H1 (cell line): ENCODE results near the gene CYTL1. TPM values are rescaled to one million over a fixed set of nuclear protein-coding genes. Genes with fewer than 3 reads are reported as not detected.
A peak's percentile ranks its signal among the peaks of the same experiment; 100 is the strongest.

Experiments used
- CTCF ChIA-PET: fragments of 300-600 bp; sonication (Branson Sonifier 250); formaldehyde crosslinking; loops from one replicate; lab custom pipeline; 2021; ENCODE audit not compliant: partially characterized antibody; lab: Charles Lee
- POLR2A ChIA-PET: fragments of 300-600 bp; sonication (Branson Sonifier 250); formaldehyde crosslinking; loops from one replicate; lab custom pipeline; 2021; ENCODE audit warnings: inconsistent platforms; ENCODE audit not compliant: partially characterized antibody; lab: Charles Lee
- DNase-seq, 2 experiments: peaks; one replicate each; pipeline versions ENCODE4 v3.0.0 to v3.0.0-alpha.2; 2010 to 2022; ENCODE audit warnings: low spot score in 2 of 2, low read depth in 1 of 2, mixed read lengths in 1 of 2
- FAIRE-seq: peaks from 2 replicates; lab custom pipeline; 2011; peaks lifted over from hg19 to GRCh38; lab: Jason Lieb, UNC
- H2AFZ ChIP-seq: 2 replicates; pipeline ENCODE4 v1.8.1; 2012; ENCODE audit warnings: low read length, inconsistent platforms
- H2AK5ac ChIP-seq: 2 replicates; pipeline ENCODE4 v1.6.1; 2013; ENCODE audit warnings: low read depth, low read length
- H2BK120ac ChIP-seq: replicated peaks from 2 replicates; pipeline ENCODE3; 2013; ENCODE audit warnings: low read depth, low read length, inconsistent platforms
- H2BK12ac ChIP-seq: 2 replicates; pipeline ENCODE4 v1.6.1; 2013; ENCODE audit warnings: low read depth, low read length
- H2BK15ac ChIP-seq: 2 replicates; pipeline ENCODE4 v1.6.1; 2013; ENCODE audit warnings: low read length
- H2BK20ac ChIP-seq: 2 replicates; pipeline ENCODE4 v1.6.1; 2013; ENCODE audit warnings: low read length
- H2BK5ac ChIP-seq: 2 replicates; pipeline ENCODE4 v1.6.1; 2013; ENCODE audit warnings: low read depth, low read length
- H3K14ac ChIP-seq: 2 replicates; pipeline ENCODE4 v1.6.1; 2013; ENCODE audit warnings: inconsistent platforms; ENCODE audit not compliant: insufficient read length
- H3K18ac ChIP-seq: 2 replicates; pipeline ENCODE4 v1.6.1; 2013; ENCODE audit warnings: low read length; ENCODE audit errors: extremely low read depth
- H3K23ac ChIP-seq: 2 replicates; pipeline ENCODE4 v1.6.1; 2013; ENCODE audit warnings: inconsistent platforms; ENCODE audit not compliant: insufficient read length
- H3K23me2 ChIP-seq: 2 replicates; pipeline ENCODE4 v1.6.1; 2013; ENCODE audit warnings: low read depth, low read length
- H3K27ac ChIP-seq: 2 replicates; pipeline ENCODE4 v1.6.1; 2011; ENCODE audit warnings: low read depth, low read length, inconsistent platforms
- H3K27me3 ChIP-seq, 4 experiments: replicated peaks in 1 of 4; 1 replicate in 1 of 4; 2 replicates in 3 of 4; pipeline versions ENCODE4 v1.6.1 to v1.8.1; 2011 to 2013; ENCODE audit warnings: low read length in 3 of 4, mild to moderate bottlenecking in 3 of 4, inconsistent platforms in 2 of 4, mixed read lengths in 2 of 4, moderate library complexity in 1 of 4; ENCODE audit not compliant: control insufficient read depth in 3 of 4, insufficient read depth in 3 of 4; ENCODE audit errors: extremely low read depth in 1 of 4
- H3K36me3 ChIP-seq, 4 experiments: 2 replicates each; pipeline versions ENCODE4 v1.6.1 to v1.8.1; 2011 to 2013; ENCODE audit warnings: mild to moderate bottlenecking in 4 of 4, low read length in 3 of 4, moderate library complexity in 2 of 4, control low read depth in 1 of 4, inconsistent platforms in 1 of 4; ENCODE audit not compliant: insufficient read depth in 4 of 4, control insufficient read depth in 2 of 4
- H3K4ac ChIP-seq: replicated peaks from 2 replicates; pipeline ENCODE3; 2013; ENCODE audit warnings: low read length, low read depth, mixed read lengths, inconsistent platforms; ENCODE audit not compliant: insufficient read length
- H3K4me1 ChIP-seq, 4 experiments: replicated peaks in 1 of 4; 1 replicate in 1 of 4; 2 replicates in 3 of 4; pipeline versions ENCODE4 v1.6.1 to v1.8.1; 2011 to 2013; ENCODE audit warnings: low read length in 3 of 4, inconsistent platforms in 2 of 4, mixed read lengths in 1 of 4; ENCODE audit not compliant: insufficient read depth in 4 of 4, control insufficient read depth in 3 of 4
- H3K4me2 ChIP-seq, 2 experiments: 2 replicates each; pipeline versions ENCODE4 v1.6.1 to v1.8.1; 2011 to 2013; ENCODE audit warnings: low read depth in 2 of 2, low read length in 2 of 2, control low read depth in 1 of 2, inconsistent platforms in 1 of 2, mild to moderate bottlenecking in 1 of 2; ENCODE audit not compliant: insufficient read depth in 1 of 2
- H3K4me3 ChIP-seq, 4 experiments: fragments of 200-600, 300-600 bp in 1 of 4; sonication (generic), shearing (Covaris generic), sonication (Bioruptor Twin) in 1 of 4; 2 replicates each; pipeline versions ENCODE4 v1.5.1 to v1.8.1; 2011 to 2016; ENCODE audit warnings: low read length in 4 of 4, low read depth in 3 of 4, control low read depth in 2 of 4, inconsistent platforms in 2 of 4, mild to moderate bottlenecking in 2 of 4, mixed read lengths in 1 of 4, moderate library complexity in 1 of 4; ENCODE audit not compliant: insufficient read depth in 2 of 4; ENCODE audit errors: extremely low read depth in 1 of 4
- H3K56ac ChIP-seq: replicated peaks from 2 replicates; pipeline ENCODE3; 2013; ENCODE audit warnings: low read depth, mild to moderate bottlenecking, mixed read lengths, low read length, inconsistent platforms; ENCODE audit not compliant: insufficient read length
- H3K79me1 ChIP-seq: 2 replicates; pipeline ENCODE4 v1.6.1; 2013; ENCODE audit warnings: low read depth, low read length, control low read depth
- H3K79me2 ChIP-seq, 2 experiments: 2 replicates each; pipeline versions ENCODE4 v1.6.1 to v1.8.1; 2012 to 2013; ENCODE audit warnings: low read length in 2 of 2, mild to moderate bottlenecking in 2 of 2, inconsistent platforms in 1 of 2; ENCODE audit not compliant: insufficient read depth in 2 of 2, control insufficient read depth in 1 of 2
- H3K9ac ChIP-seq, 4 experiments: replicated peaks in 1 of 4; 1 replicate in 1 of 4; 2 replicates in 3 of 4; pipeline versions ENCODE4 v1.6.1 to v1.8.1; 2011 to 2013; ENCODE audit warnings: low read depth in 3 of 4, low read length in 3 of 4, control low read depth in 2 of 4, mild to moderate bottlenecking in 2 of 4, moderate library complexity in 2 of 4, inconsistent platforms in 1 of 4; ENCODE audit errors: extremely low read depth in 1 of 4
- H3K9me3 ChIP-seq, 2 experiments: 2 replicates each; pipeline versions ENCODE4 v1.6.1 to v1.8.1; 2012 to 2013; ENCODE audit warnings: mild to moderate bottlenecking in 2 of 2, moderate library complexity in 2 of 2, control low read depth in 1 of 2, inconsistent platforms in 1 of 2, low read depth in 1 of 2, low read length in 1 of 2, mixed read lengths in 1 of 2; ENCODE audit not compliant: insufficient read depth in 2 of 2
- H4K20me1 ChIP-seq, 2 experiments: replicated peaks in 1 of 2; 2 replicates each; pipeline versions ENCODE3 to v1.8.1; 2011 to 2013; ENCODE audit warnings: inconsistent platforms in 2 of 2, low read length in 2 of 2, mild to moderate bottlenecking in 1 of 2; ENCODE audit not compliant: insufficient read depth in 2 of 2, control insufficient read depth in 1 of 2
- H4K5ac ChIP-seq: 2 replicates; pipeline ENCODE4 v1.6.1; 2013; ENCODE audit warnings: low read length, low read depth, mixed read lengths, inconsistent platforms; ENCODE audit not compliant: insufficient read length
- H4K8ac ChIP-seq: 2 replicates; pipeline ENCODE4 v1.8.0; 2013; ENCODE audit warnings: mild to moderate bottlenecking, moderate library complexity, low read length, inconsistent platforms; ENCODE audit not compliant: insufficient read depth; ENCODE audit errors: extremely low read depth
- H4K91ac ChIP-seq: replicated peaks from 2 replicates; pipeline ENCODE3; 2013; ENCODE audit warnings: low read length, mixed read lengths, inconsistent platforms; ENCODE audit not compliant: insufficient read length
- ASH2L ChIP-seq: fragments of 200-600, 300-600 bp; sonication (generic); IDR thresholded peaks from one replicate; pipeline ENCODE4 v1.7.1; 2017; ENCODE audit warnings: low read length
- ATF3 ChIP-seq: IDR thresholded peaks from 2 replicates; pipeline ENCODE4 v1.6.1; 2011; ENCODE audit warnings: low read depth, mild to moderate bottlenecking, low read length; ENCODE audit not compliant: insufficient read depth
- EGR1 ChIP-seq: IDR thresholded peaks from 2 replicates; pipeline ENCODE4 v1.6.1; 2011; ENCODE audit warnings: low read depth, low read length, borderline replicate concordance
- EP300 ChIP-seq, 2 experiments: IDR thresholded peaks; 1 replicate in 1 of 2; 2 replicates in 1 of 2; pipeline ENCODE4 v1.6.1; 2011 to 2012; ENCODE audit warnings: low read depth in 2 of 2, low read length in 2 of 2, mild to moderate bottlenecking in 2 of 2, borderline replicate concordance in 1 of 2, inconsistent platforms in 1 of 2, moderate library complexity in 1 of 2
- EZH2 ChIP-seq: fragments of 200-600 bp; sonication (generic); IDR thresholded peaks from 2 replicates; pipeline ENCODE4 v1.7.1; 2012; ENCODE audit warnings: low read depth, mild to moderate bottlenecking, moderate library complexity, low read length, inconsistent platforms; ENCODE audit not compliant: severe bottlenecking
- HDAC2 ChIP-seq, 2 experiments: fragments of 300-600 bp in 1 of 2; sonication (generic) in 1 of 2; IDR thresholded peaks; 2 replicates each; pipeline ENCODE4 v1.6.1; 2011 to 2012; ENCODE audit warnings: low read depth in 2 of 2, low read length in 2 of 2, mild to moderate bottlenecking in 2 of 2, moderate library complexity in 2 of 2, borderline replicate concordance in 1 of 2, inconsistent platforms in 1 of 2
- HDAC6 ChIP-seq: IDR thresholded peaks from one replicate; pipeline ENCODE4 v1.7.1; 2012; ENCODE audit warnings: low read depth, mild to moderate bottlenecking, inconsistent platforms, low read length, moderate library complexity
- MAFK ChIP-seq: IDR thresholded peaks from 2 replicates; pipeline ENCODE4 v1.6.1; 2012; ENCODE audit warnings: low read depth, mild to moderate bottlenecking, improper control_type of control experiment, low read length
- PHF8 ChIP-seq: fragments of 200-600 bp; sonication (generic); conservative IDR thresholded peaks from 2 replicates; pipeline ENCODE4 v1.7.1; 2012; ENCODE audit warnings: low read depth, mild to moderate bottlenecking, inconsistent platforms, low read length, moderate library complexity
- RFX5 ChIP-seq: IDR thresholded peaks from 2 replicates; pipeline ENCODE4 v1.6.1; 2011; ENCODE audit warnings: low read depth, low read length, improper control_type of control experiment, borderline replicate concordance
- SIX5 ChIP-seq: IDR thresholded peaks from 2 replicates; pipeline ENCODE4 v1.6.1; 2011; ENCODE audit warnings: mild to moderate bottlenecking, low read depth, low read length
- WGBS, 2 experiments: shearing (Covaris generic) in 1 of 2; methylation state at CpG; one replicate each; pipeline versions ENCODE4 v1.1.6 to v1.1.7; 2013 to 2015; ENCODE audit warnings: low lambda C conversion rate in 2 of 2, mixed read lengths in 2 of 2, inconsistent platforms in 1 of 2, low coverage in 1 of 2, missing lambda C conversion rate in 1 of 2; ENCODE audit not compliant: insufficient replicate concordance in 2 of 2, insufficient coverage in 1 of 2, insufficient read length in 1 of 2; ENCODE audit errors: extremely low coverage in 1 of 2, missing lambda C conversion rate in 1 of 2; 5-methylcytosine and 5-hydroxymethylcytosine counted together
- polyA plus RNA-seq, 7 experiments: library from polyadenylated mRNA; depleted of rRNA in 3 of 7; stranded (reverse) in 5 of 7; unstranded in 2 of 7; fragments of >200 nt in 5 of 7; fragments of 200-250 nt in 2 of 7; gene quantifications; 1 replicate in 5 of 7; 2 replicates in 1 of 7; 4 replicates in 1 of 7; pipeline versions ENCODE4 v1.2.1 to v1.2.3, GENCODE V29; 2011 to 2013; ENCODE audit warnings: missing spikeins in 2 of 7, mixed read lengths in 2 of 7
- total RNA-seq: library from RNA; stranded (reverse); fragmentation: NEBNext Ultra II Directional; extraction: Animal tissue kit (Norgen Biotek cat#: 25700); gene quantifications from 2 replicates; pipeline ENCODE4 v1.2.1, GENCODE V29; 2021

The CYTL1 gene
- total and polyA plus RNA-seq, 2 of the 8 experiments (the other 6 are each of a cell fraction or from before 2014, with no cell fraction given), result 8.6 to 9.8 TPM

DNA sequence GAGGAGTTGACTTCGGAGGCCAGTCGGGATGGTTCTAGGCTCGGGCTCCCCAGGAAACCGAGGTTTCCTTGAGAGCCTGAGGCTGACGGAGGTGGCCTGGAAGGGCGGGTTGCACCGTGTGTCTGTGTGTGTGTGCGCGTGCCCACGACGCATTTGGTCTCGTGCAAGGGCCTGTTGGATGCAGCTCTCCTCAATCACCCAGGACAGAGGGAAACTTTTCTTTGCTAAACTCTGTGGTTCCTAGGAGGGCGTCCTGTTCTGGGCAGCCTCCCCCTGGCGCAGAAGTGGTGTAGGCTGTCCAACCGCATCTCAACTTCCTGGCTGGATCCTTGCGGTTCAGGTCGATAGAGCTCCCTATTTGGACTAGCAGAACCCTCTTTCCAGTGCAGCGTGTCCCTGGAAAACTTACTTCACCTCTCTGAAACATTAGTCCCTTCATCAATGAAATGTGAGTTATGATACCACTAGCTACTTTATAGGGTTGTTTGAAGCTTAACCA is 33.0 kb upstream of the CYTL1 start:
- Histone ChIP-seq H3K14ac (no peak overlapping the region), H2AK5ac (no peak overlapping the region), H3K56ac (no peak overlapping the region), H3K27ac (no peak overlapping the region), H3K4me2 (peak overlapping the region; percentile 62 to 97), H4K5ac (no peak overlapping the region), H3K79me1 (no peaks in the 10 kb centered on the region), H2BK12ac (peak overlapping the region; percentile 7; the same call in 1 of the 2 replicates), H2BK5ac (no peak overlapping the region), H4K20me1 (peaks cover 3 to 4% of the 10 kb centered on the region in 2 experiments), H3K27me3 (peaks cover 15 to 35% (median 24%) of the 10 kb centered on the region in 4 experiments), H4K91ac (no peak overlapping the region), H3K23me2 (peaks cover 13% of the 10 kb centered on the region; the same call in 1 of the 2 replicates), H3K9ac (no peak overlapping the region; a peak in 2 of 7 replicates), H3K4me3 (peak overlapping the region; percentile 29 to 70 (median 58)), H2BK20ac (no peak overlapping the region), H2AFZ (peak overlapping the region; percentile 85), H3K36me3 (no peaks in the 10 kb centered on the region), H3K4ac (no peak overlapping the region), H4K8ac (no peak overlapping the region; the same call in 1 of the 2 replicates), H3K23ac (no peak overlapping the region), H2BK120ac (no peak overlapping the region), H2BK15ac (0 out of 2 replicates have a peak overlapping the region, but pooled peaks have one; percentile 53), H3K9me3 (no peaks in the 10 kb centered on the region), H3K4me1 (peaks cover 0 to 7% (median 5%) of the 10 kb centered on the region in 4 experiments; a peak in 5 of 7 replicates), H3K18ac (0 out of 2 replicates have a peak overlapping the region, but pooled peaks have one; percentile 19), H3K79me2 (no peaks in the 10 kb centered on the region)
- DNase-seq (no peak), FAIRE-seq (no peak)
- ChIA-PET POLR2A (interaction anchor here (0.6 to 0.9 kb wide), 2 partner anchors 10 to 143 kb away, joined by 3 read pairs; no protein-coding TSS in a partner anchor), CTCF (interaction anchor here (0.8 to 3.3 kb wide), 9 partner anchors 9 to 406 kb away, joined by 3 to 15 read pairs (median 5); no protein-coding TSS in a partner anchor)
- 13% methylated on average over 15 of the region's 18 CpGs; no CpG with 5 or more reads in 1 of the 2 experiments for WGBS, 2 experiments
- TF ChIP-seq HDAC6, result no peak
- no peak for TF ChIP-seq EGR1
- TF ChIP-seq RFX5, result no peak
- TF ChIP-seq ASH2L, result no peak
- TF ChIP-seq MAFK, result no peak
- no peak for TF ChIP-seq HDAC2 (IDR thresholded peaks at IDR 0.05; ENCODE audit: borderline replicate concordance in 1 of 2, low read depth in 2 of 2, low read length in 2 of 2)
- no peak for TF ChIP-seq PHF8
- no peak for TF ChIP-seq SIX5
- TF ChIP-seq EP300 (IDR thresholded peaks at IDR 0.05; ENCODE audit: borderline replicate concordance in 1 of 2, low read depth in 2 of 2, low read length in 2 of 2), result no peak
- peak; percentile 66 for TF ChIP-seq EZH2
- no peak for TF ChIP-seq ATF3
